Psoas muscle (tissue), 8 donors: ENCODE results near the gene CPNE8. TPM values are rescaled to one million over a fixed set of nuclear protein-coding genes. Genes with fewer than 3 reads are reported as not detected.

Source experiments
- ATAC-seq, 4 donors: fragments of 200-7000 bp; cut with Tn5 transposase; one replicate each; pipeline ENCODE4 v1.9.1; 2020; ENCODE audit warnings: moderate library complexity in 3 of 4, mild to moderate bottlenecking in 2 of 4
- DNase-seq, 2 donors: peaks; one replicate each; pipeline ENCODE4 v3.0.0-alpha.2; 2020
- H3K27ac ChIP-seq: fragments of 200-600 bp; one replicate; pipeline ENCODE4 v1.8.0; 2022
- H3K27me3 ChIP-seq, 3 donors: fragments of 200-600 bp in 1 of 3; one replicate each; pipeline versions ENCODE4 v1.6.1 to v1.8.0; 2013 to 2022; ENCODE audit warnings: low read length in 2 of 3, mild to moderate bottlenecking in 2 of 3, moderate library complexity in 1 of 3; ENCODE audit not compliant: insufficient read depth in 3 of 3
- H3K36me3 ChIP-seq, 2 donors: fragments of 200-600 bp in 1 of 2; one replicate each; pipeline versions ENCODE4 v1.6.1 to v1.8.0; 2013 to 2022; ENCODE audit warnings: low read depth in 1 of 2, mild to moderate bottlenecking in 1 of 2, moderate library complexity in 1 of 2; ENCODE audit not compliant: insufficient read depth in 1 of 2
- H3K4me1 ChIP-seq: fragments of 200-600 bp; one replicate; pipeline ENCODE4 v1.8.0; 2022
- H3K4me3 ChIP-seq: fragments of 200-600 bp; one replicate; pipeline ENCODE4 v1.8.0; 2022; ENCODE audit warnings: mild to moderate bottlenecking
- H3K9me3 ChIP-seq: fragments of 200-600 bp; one replicate; pipeline ENCODE4 v1.8.0; 2022
- WGBS, 3 donors: extraction: QIAGEN DNeasy Blood & Tissue Kit; methylation state at CpG; one replicate each; pipeline versions ENCODE4 v1.1.6 to v1.1.7; 2013; 5-methylcytosine and 5-hydroxymethylcytosine counted together
- intact Hi-C, 2 donors: fragments of 100-400 bp; cut with DNase I; formaldehyde crosslinking; loops; one replicate each; pipeline versions ENCODE4 v1.11.0 to v1.14.2; 2022
- long read RNA-seq, 2 donors: library from polyadenylated mRNA; unstranded; transcript quantifications; one replicate each; pipeline ENCODE4 v2.0.0, GENCODE V29; 2021
- polyA plus RNA-seq, 3 donors: library from polyadenylated mRNA; stranded (reverse); fragments of 200-250 nt; gene quantifications; one replicate each; pipeline ENCODE4 v1.2.3, GENCODE V29; 2013
- total RNA-seq, 4 donors: library from RNA; stranded (reverse); fragmentation: NEBNext Ultra II Directional in 2 of 4; extraction: Animal tissue kit (Norgen Biotek cat#: 25700) in 2 of 4; gene quantifications; one replicate each; pipeline versions ENCODE4 v1.2.1 to v1.2.4, GENCODE V29; 2021 to 2023
- TF ChIP-seq, protein P1 (sequence below): fragments of 200-600 bp; IDR thresholded peaks from one replicate; pipeline ENCODE4 v1.8.0; 2022; ENCODE audit warnings: antibody characterized with exemption
- donor health status: healthy with polysubstance abuse.
- donor health status: DM: no; HTN: no; CAD: no; lungs with moderate emphysema.
- donor health status: Bipolar disorder and iron deficiency.
- donor health status: healthy.
- donor health status: DM: yes; HTN: yes; CAD: no.
- donor health status: DM: no; HTN: no; CAD: no.
- donor health status: DM: no; HTN: no; CAD: no.
- donor health status: DM: yes; HTN: yes; CAD: no.

Gene CPNE8
- total RNA-seq (1 to 10 TPM; 2.4 to 3.5 (median 3.1) TPM), polyA plus RNA-seq (1 to 10 TPM in 2 of 3 donors, under 1 TPM in 1; 0.98 to 1.4 (median 1.3) TPM)
- long read RNA-seq, donor 1, result 0 reads
- long read RNA-seq, donor 2, partial matches to known transcripts, result 0 of 1 reads
- long read RNA-seq, donor 2, other reads (novel, unspliced or antisense), result 0 of 1 reads

- ATAC-seq, result peak; percentile 66 to 84 (median 80)
- Histone ChIP-seq H3K4me3 (peak within 1 kb of the TSS; percentile 67), H3K27me3 (peaks cover 0 to 15% (median 0%) of the 10 kb centered on the region in 3 donors), H3K27ac (peak within 1 kb of the TSS; percentile 69), H3K9me3 (no peaks in the 10 kb centered on the region), H3K36me3 (no peaks in the 10 kb centered on the region), H3K4me1 (no peaks in the 10 kb centered on the region)
- DNase-seq, result peak; percentile 88 to 89
- intact Hi-C loops, result no loop called here
- WGBS, 3 donors, result 0 to 1% (median 1%) methylated on average over 45 to 54 of the region's 54 CpGs
- TF ChIP-seq, protein P1, sequence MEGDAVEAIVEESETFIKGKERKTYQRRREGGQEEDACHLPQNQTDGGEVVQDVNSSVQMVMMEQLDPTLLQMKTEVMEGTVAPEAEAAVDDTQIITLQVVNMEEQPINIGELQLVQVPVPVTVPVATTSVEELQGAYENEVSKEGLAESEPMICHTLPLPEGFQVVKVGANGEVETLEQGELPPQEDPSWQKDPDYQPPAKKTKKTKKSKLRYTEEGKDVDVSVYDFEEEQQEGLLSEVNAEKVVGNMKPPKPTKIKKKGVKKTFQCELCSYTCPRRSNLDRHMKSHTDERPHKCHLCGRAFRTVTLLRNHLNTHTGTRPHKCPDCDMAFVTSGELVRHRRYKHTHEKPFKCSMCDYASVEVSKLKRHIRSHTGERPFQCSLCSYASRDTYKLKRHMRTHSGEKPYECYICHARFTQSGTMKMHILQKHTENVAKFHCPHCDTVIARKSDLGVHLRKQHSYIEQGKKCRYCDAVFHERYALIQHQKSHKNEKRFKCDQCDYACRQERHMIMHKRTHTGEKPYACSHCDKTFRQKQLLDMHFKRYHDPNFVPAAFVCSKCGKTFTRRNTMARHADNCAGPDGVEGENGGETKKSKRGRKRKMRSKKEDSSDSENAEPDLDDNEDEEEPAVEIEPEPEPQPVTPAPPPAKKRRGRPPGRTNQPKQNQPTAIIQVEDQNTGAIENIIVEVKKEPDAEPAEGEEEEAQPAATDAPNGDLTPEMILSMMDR, result no peak
Measured at GRCh38 chr12:38905480-38906351, at the start of gene CPNE8. TSS of gene CPNE8 (minus strand) at chr12:38905591. CDS start at chr12:38905534, 57 bp downstream.

DNA sequence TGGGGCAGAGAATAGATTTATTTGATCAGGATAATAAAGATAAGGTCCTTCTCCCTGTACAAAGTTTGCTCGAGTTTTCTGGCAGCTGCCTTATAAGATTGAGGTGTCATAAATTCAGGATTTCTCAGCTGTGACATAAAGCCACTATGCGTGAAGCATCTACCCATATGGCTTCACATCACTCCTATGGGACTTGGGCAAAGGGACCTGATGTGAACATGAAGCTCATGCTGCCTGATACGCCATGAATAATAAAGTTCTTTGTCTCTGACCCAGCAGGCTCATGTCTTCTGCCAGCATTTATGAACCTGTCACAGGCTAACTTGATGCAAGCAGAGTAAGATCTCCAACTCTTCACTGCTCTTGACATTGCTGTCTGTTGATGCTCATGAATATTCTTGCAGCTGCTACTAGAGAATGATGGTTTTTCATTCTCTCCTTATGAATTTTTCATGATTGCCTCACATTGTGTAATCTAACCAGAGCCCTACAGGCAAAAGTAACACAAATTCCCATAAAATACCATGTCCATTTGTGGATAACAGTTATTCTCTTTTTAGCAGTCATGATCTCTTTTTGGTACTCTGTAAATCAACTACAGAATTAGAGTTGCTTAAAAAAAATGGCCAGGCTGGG, 49.0 kb upstream of the CPNE8 start:
- intact Hi-C loops, result no loop called here
- Histone ChIP-seq H3K9me3 (no peaks in the 10 kb centered on the region), H3K27me3 (peaks cover 0 to 3% (median 0%) of the 10 kb centered on the region in 3 donors), H3K36me3 (no peaks in the 10 kb centered on the region), H3K27ac (no peak overlapping the region), H3K4me1 (no peaks in the 10 kb centered on the region), H3K4me3 (no peak overlapping the region)
- no peak for ATAC-seq
- TF ChIP-seq, protein P1, result no peak
- 49 to 62% (median 51%) methylated on average over 3 of the region's 3 CpGs for WGBS, 3 donors
- no peak for DNase-seq

GRCh38 chr12:38949363-38949762, 44.0 kb upstream of the CPNE8 start:
- TF ChIP-seq, protein P1, result no peak
- Histone ChIP-seq H3K9me3 (no peaks in the 10 kb centered on the region), H3K27ac (no peak overlapping the region), H3K4me3 (no peak overlapping the region), H3K27me3 (no peaks in the 10 kb centered on the region), H3K36me3 (no peaks in the 10 kb centered on the region), H3K4me1 (no peaks in the 10 kb centered on the region)
- 60 to 76% (median 69%) methylated on average over 2 of the region's 2 CpGs for WGBS, 3 donors
- intact Hi-C loops, result no loop called here
- no peak for DNase-seq
- no peak for ATAC-seq

- Histone ChIP-seq H3K36me3 (no peaks in the 10 kb centered on the region), H3K9me3 (no peaks in the 10 kb centered on the region), H3K4me3 (no peak overlapping the region), H3K27ac (no peak overlapping the region), H3K27me3 (no peaks in the 10 kb centered on the region), H3K4me1 (no peaks in the 10 kb centered on the region)
- ATAC-seq, result no peak
- TF ChIP-seq, protein P1, result no peak
- DNase-seq, result no peak
- intact Hi-C loops, result no loop called here
- 60 to 67% (median 61%) methylated on average over 1 of the region's 1 CpG for WGBS, 3 donors
Measured at GRCh38 chr12:38934686-38935085, 29.3 kb upstream of the CPNE8 start.
